Adrenal gland (tissue), 5 donors: ENCODE data around the gene COCH.

Source experiments
- POLR2A ChIP-seq, 2 donors: fragments of 450-650 bp; IDR thresholded peaks; one replicate each; pipeline ENCODE4 v1.6.1; 2017; ENCODE audit warnings: antibody characterized with exemption in 2 of 2, mild to moderate bottlenecking in 2 of 2, moderate library complexity in 1 of 2
- TF ChIP-seq, protein P1 (sequence below), 6 experiments: fragments of 450-650 bp in 4 of 6; fragments of 200-600 bp in 2 of 6; sonication (generic) in 1 of 6; IDR thresholded peaks; 1 replicate in 5 of 6; 2 replicates in 1 of 6; pipeline versions ENCODE4 v1.5.1 to v1.8.0; 2016 to 2021; ENCODE audit warnings: antibody characterized with exemption in 6 of 6, mild to moderate bottlenecking in 2 of 6, moderate library complexity in 1 of 6
- donor health status: DM: no; HTN: no; CAD: no.

DNA sequence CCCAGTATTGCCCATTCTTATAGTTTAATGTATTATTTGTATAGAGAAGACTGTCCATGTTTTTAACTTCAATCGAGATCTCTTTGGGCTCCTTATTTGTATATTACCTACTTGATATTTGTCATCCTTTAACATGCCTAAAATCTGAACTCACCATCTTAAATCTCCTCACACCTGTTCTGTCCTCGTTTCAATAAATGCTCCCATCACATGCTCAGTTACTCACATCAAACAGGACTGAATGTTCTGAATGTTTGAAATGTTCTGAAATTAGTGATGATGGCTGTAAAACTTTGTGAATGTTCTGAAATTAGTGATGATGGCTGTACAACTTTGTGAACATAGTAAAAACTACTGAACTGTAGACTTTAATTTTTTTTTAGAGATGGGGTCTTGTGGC lies 34.5 kb downstream of the COCH start:
- TF ChIP-seq, protein P1, sequence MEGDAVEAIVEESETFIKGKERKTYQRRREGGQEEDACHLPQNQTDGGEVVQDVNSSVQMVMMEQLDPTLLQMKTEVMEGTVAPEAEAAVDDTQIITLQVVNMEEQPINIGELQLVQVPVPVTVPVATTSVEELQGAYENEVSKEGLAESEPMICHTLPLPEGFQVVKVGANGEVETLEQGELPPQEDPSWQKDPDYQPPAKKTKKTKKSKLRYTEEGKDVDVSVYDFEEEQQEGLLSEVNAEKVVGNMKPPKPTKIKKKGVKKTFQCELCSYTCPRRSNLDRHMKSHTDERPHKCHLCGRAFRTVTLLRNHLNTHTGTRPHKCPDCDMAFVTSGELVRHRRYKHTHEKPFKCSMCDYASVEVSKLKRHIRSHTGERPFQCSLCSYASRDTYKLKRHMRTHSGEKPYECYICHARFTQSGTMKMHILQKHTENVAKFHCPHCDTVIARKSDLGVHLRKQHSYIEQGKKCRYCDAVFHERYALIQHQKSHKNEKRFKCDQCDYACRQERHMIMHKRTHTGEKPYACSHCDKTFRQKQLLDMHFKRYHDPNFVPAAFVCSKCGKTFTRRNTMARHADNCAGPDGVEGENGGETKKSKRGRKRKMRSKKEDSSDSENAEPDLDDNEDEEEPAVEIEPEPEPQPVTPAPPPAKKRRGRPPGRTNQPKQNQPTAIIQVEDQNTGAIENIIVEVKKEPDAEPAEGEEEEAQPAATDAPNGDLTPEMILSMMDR (IDR thresholded peaks at IDR 0.05) = no peak
- no peak for TF ChIP-seq POLR2A (IDR thresholded peaks at IDR 0.05)
